Karpas-422 (cell line): ENCODE results near the gene OGFOD1. TPM values are rescaled to one million over a fixed set of nuclear protein-coding genes. Genes with fewer than 3 reads are reported as not detected.

Experiments
- DNase-seq: peaks from one replicate; pipeline ENCODE4 v3.0.0-alpha.2; 2015
- H2AFZ ChIP-seq: fragments of 200-600 bp; sonication (generic); 2 replicates; pipeline ENCODE4 v1.6.1; 2014; ENCODE audit warnings: antibody characterized with exemption, low read length, mixed read lengths
- H3K27ac ChIP-seq: fragments of 200-600 bp; sonication (generic); 2 replicates; pipeline ENCODE4 v1.5.1; 2014; ENCODE audit warnings: mild to moderate bottlenecking, low read length, moderate library complexity
- H3K27me3 ChIP-seq: fragments of 200-600 bp; sonication (generic); 2 replicates; pipeline ENCODE4 v1.6.1; 2014; ENCODE audit warnings: low read length, mixed read lengths
- H3K36me3 ChIP-seq: fragments of 200-600 bp; sonication (generic); 2 replicates; pipeline ENCODE4 v1.6.1; 2014; ENCODE audit warnings: low read length, mixed read lengths; ENCODE audit not compliant: insufficient read depth
- H3K4me1 ChIP-seq: fragments of 200-600 bp; sonication (generic); 2 replicates; pipeline ENCODE4 v1.6.1; 2014; ENCODE audit warnings: mild to moderate bottlenecking, low read length, mixed read lengths
- H3K4me2 ChIP-seq: fragments of 200-600 bp; sonication (generic); 2 replicates; pipeline ENCODE4 v1.6.1; 2014; ENCODE audit warnings: low read length, low read depth, mild to moderate bottlenecking; ENCODE audit not compliant: poor library complexity, severe bottlenecking
- H3K4me3 ChIP-seq: fragments of 200-600 bp; sonication (generic); 2 replicates; pipeline ENCODE4 v1.5.1; 2014; ENCODE audit warnings: mild to moderate bottlenecking, antibody characterized with exemption, low read length, mixed read lengths
- H3K79me2 ChIP-seq: fragments of 200-600 bp; sonication (generic); 2 replicates; pipeline ENCODE4 v1.6.1; 2014; ENCODE audit warnings: mild to moderate bottlenecking, low read length, mixed read lengths
- H3K9ac ChIP-seq: fragments of 200-600 bp; sonication (generic); 2 replicates; pipeline ENCODE4 v1.6.0; 2014; ENCODE audit warnings: low read length
- H3K9me2 ChIP-seq: fragments of 200-600 bp; sonication (generic), shearing (Covaris generic); replicated peaks from 2 replicates; pipeline ENCODE4 v1.6.0; 2014; ENCODE audit warnings: mild to moderate bottlenecking, low read length, moderate library complexity; ENCODE audit not compliant: insufficient read depth
- H3K9me3 ChIP-seq: fragments of 300-700, 200-600 bp; sonication (generic); 2 replicates; pipeline ENCODE4 v1.6.1; 2014; ENCODE audit warnings: low read length, mixed read lengths
- H4K20me1 ChIP-seq: fragments of 200-600 bp; sonication (generic); 2 replicates; pipeline ENCODE4 v1.6.1; 2014; ENCODE audit warnings: mild to moderate bottlenecking, antibody characterized with exemption, low read length, low read depth; ENCODE audit not compliant: insufficient read depth
- total RNA-seq: library from RNA; depleted of rRNA; stranded (reverse); fragments of >200 nt; shearing (Covaris generic); gene quantifications from 2 replicates; pipeline ENCODE4 v1.2.3, GENCODE V29; 2014; ENCODE audit warnings: low replicate concordance

OGFOD1 gene
- total RNA-seq, 1 experiment from 2014 or later: 51.9 TPM

- no peak for DNase-seq
- no peak overlapping the region for H3K4me2 ChIP-seq
- H3K4me1 ChIP-seq: no peaks in the 10 kb centered on the region
- H3K9me3 ChIP-seq: no peaks in the 10 kb centered on the region
- H2AFZ ChIP-seq: no peak overlapping the region
- no peaks in the 10 kb centered on the region for H3K27me3 ChIP-seq
- H3K4me3 ChIP-seq: no peak overlapping the region
- peaks cover 80% of the 10 kb centered on the region for H3K79me2 ChIP-seq
- H4K20me1 ChIP-seq: no peaks in the 10 kb centered on the region
- no peak overlapping the region for H3K9ac ChIP-seq
- H3K27ac ChIP-seq: no peak overlapping the region
- H3K36me3 ChIP-seq: peaks cover 61% of the 10 kb centered on the region
- no peaks in the 10 kb centered on the region for H3K9me2 ChIP-seq
Measured at GRCh38 chr16:56438038-56438437, 13.3 kb upstream of the OGFOD1 start.

GRCh38 chr16:56447286-56447685 is 4.1 kb upstream of the OGFOD1 start:
- no peak for DNase-seq
- peaks cover 96% of the 10 kb centered on the region for H3K79me2 ChIP-seq
- H3K36me3 ChIP-seq: peaks cover 41% of the 10 kb centered on the region; the same call in 1 of the 2 replicates
- no peak overlapping the region for H3K9ac ChIP-seq
- H4K20me1 ChIP-seq: peaks cover 21% of the 10 kb centered on the region; the same call in 1 of the 2 replicates
- H3K4me3 ChIP-seq: no peak overlapping the region
- H3K27me3 ChIP-seq: no peaks in the 10 kb centered on the region
- H3K9me3 ChIP-seq: no peaks in the 10 kb centered on the region
- H3K9me2 ChIP-seq: no peaks in the 10 kb centered on the region
- no peak overlapping the region for H2AFZ ChIP-seq
- H3K27ac ChIP-seq: no peak overlapping the region
- no peak overlapping the region for H3K4me2 ChIP-seq
- peaks cover 36% of the 10 kb centered on the region for H3K4me1 ChIP-seq

- Histone ChIP-seq H2AFZ (no peak overlapping the region), H3K9me2 (no peaks in the 10 kb centered on the region), H3K9ac (no peak overlapping the region; the same call in 1 of the 2 replicates), H3K4me3 (0 out of 2 replicates have a peak overlapping the region, but pooled peaks have one; percentile 88), H3K36me3 (peaks cover 41% of the 10 kb centered on the region; the same call in 1 of the 2 replicates), H4K20me1 (peaks cover 21% of the 10 kb centered on the region; the same call in 1 of the 2 replicates), H3K27me3 (no peaks in the 10 kb centered on the region), H3K4me1 (peaks cover 43% of the 10 kb centered on the region), H3K79me2 (peaks cover 96% of the 10 kb centered on the region), H3K4me2 (peak overlapping the region; percentile 95), H3K27ac (no peak overlapping the region), H3K9me3 (no peaks in the 10 kb centered on the region)
- no peak for DNase-seq
Measured at GRCh38 chr16:56448005-56448404, 3.3 kb upstream of the OGFOD1 start.

GRCh38 chr16:56450275-56450985 is 924 bp upstream of the OGFOD1 start:
- Histone ChIP-seq H3K4me3 (peak overlapping the region; percentile 88), H2AFZ (no peak overlapping the region), H4K20me1 (peaks cover 21% of the 10 kb centered on the region; the same call in 1 of the 2 replicates), H3K9me3 (no peaks in the 10 kb centered on the region), H3K9ac (peak overlapping the region; percentile 85), H3K4me1 (peaks cover 47% of the 10 kb centered on the region), H3K27ac (peak overlapping the region; percentile 61), H3K9me2 (no peaks in the 10 kb centered on the region), H3K79me2 (peaks cover 87% of the 10 kb centered on the region), H3K36me3 (peaks cover 45% of the 10 kb centered on the region; the same call in 1 of the 2 replicates), H3K27me3 (no peaks in the 10 kb centered on the region), H3K4me2 (peak overlapping the region; percentile 95)
- DNase-seq: peak; percentile 56

GRCh38 chr16:56451753-56452689 is 667 bp downstream of the OGFOD1 start:
- no peaks in the 10 kb centered on the region for H3K9me2 ChIP-seq
- peaks cover 21% of the 10 kb centered on the region; the same call in 1 of the 2 replicates for H4K20me1 ChIP-seq
- peaks cover 79% of the 10 kb centered on the region for H3K79me2 ChIP-seq
- peak; percentile 74 for DNase-seq
- H3K36me3 ChIP-seq: peaks cover 44% of the 10 kb centered on the region; the same call in 1 of the 2 replicates
- H3K4me2 ChIP-seq: peak overlapping the region; percentile 86
- H3K9ac ChIP-seq: peak overlapping the region; percentile 83
- no peak overlapping the region; the same call in 1 of the 2 replicates for H2AFZ ChIP-seq
- H3K27me3 ChIP-seq: no peaks in the 10 kb centered on the region
- H3K4me3 ChIP-seq: peak overlapping the region; percentile 88
- H3K9me3 ChIP-seq: no peaks in the 10 kb centered on the region
- peaks cover 41% of the 10 kb centered on the region for H3K4me1 ChIP-seq
- peak overlapping the region; percentile 36; the same call in 1 of the 2 replicates for H3K27ac ChIP-seq

GRCh38 chr16:56457927-56458470 is 6.6 kb downstream of the OGFOD1 start:
- peaks cover 4% of the 10 kb centered on the region for H3K4me1 ChIP-seq
- H3K4me2 ChIP-seq: no peak overlapping the region
- H3K79me2 ChIP-seq: peaks cover 34% of the 10 kb centered on the region
- no peak for DNase-seq
- H3K27ac ChIP-seq: no peak overlapping the region
- H4K20me1 ChIP-seq: no peaks in the 10 kb centered on the region
- H3K9ac ChIP-seq: no peak overlapping the region
- H3K4me3 ChIP-seq: no peak overlapping the region
- H3K36me3 ChIP-seq: peaks cover 68% of the 10 kb centered on the region; the same call in 1 of the 2 replicates
- H3K27me3 ChIP-seq: no peaks in the 10 kb centered on the region
- H3K9me2 ChIP-seq: no peaks in the 10 kb centered on the region
- H2AFZ ChIP-seq: no peak overlapping the region
- no peaks in the 10 kb centered on the region for H3K9me3 ChIP-seq

- Histone ChIP-seq H3K9me3 (no peaks in the 10 kb centered on the region), H3K27ac (no peak overlapping the region), H3K4me3 (no peak overlapping the region), H3K79me2 (peaks cover 21% of the 10 kb centered on the region), H3K36me3 (peaks cover 60% of the 10 kb centered on the region; the same call in 1 of the 2 replicates), H3K27me3 (no peaks in the 10 kb centered on the region), H3K9me2 (no peaks in the 10 kb centered on the region), H3K4me2 (no peak overlapping the region), H3K4me1 (no peaks in the 10 kb centered on the region), H2AFZ (no peak overlapping the region), H4K20me1 (no peaks in the 10 kb centered on the region), H3K9ac (no peak overlapping the region)
- no peak for DNase-seq
Measured at GRCh38 chr16:56460101-56460500, 8.7 kb downstream of the OGFOD1 start.
